Stomach (tissue), 9 donors: ENCODE results near the gene PSTPIP1. TPM values are rescaled to one million over a fixed set of nuclear protein-coding genes. Genes with fewer than 3 reads are reported as not detected.

Source experiments
- DNase-seq, 2 donors: peaks; one replicate each; pipeline versions ENCODE4 v3.0.0 to v3.0.0-alpha.2; 2013 to 2019
- H3K27ac ChIP-seq, 5 donors: fragments of 200-600 bp in 4 of 5; sonication (generic) in 4 of 5; one replicate each; pipeline ENCODE4 v1.5.1; 2013 to 2019; ENCODE audit warnings: mild to moderate bottlenecking in 1 of 5, moderate library complexity in 1 of 5
- H3K27me3 ChIP-seq, 3 donors: fragments of 200-600 bp; sonication (generic); one replicate each; pipeline ENCODE4 v1.5.1; 2017 to 2019; ENCODE audit warnings: mixed run types in 1 of 3
- H3K36me3 ChIP-seq, 4 donors: fragments of 200-600 bp; sonication (generic); 1 replicate in 3 of 4; 2 replicates in 1 of 4; pipeline ENCODE4 v1.5.1; 2016 to 2019
- H3K4me1 ChIP-seq, 4 donors: fragments of 200-600 bp; sonication (generic); one replicate each; pipeline ENCODE4 v1.5.1; 2016 to 2019
- H3K4me3 ChIP-seq, 4 donors: fragments of 200-600 bp; sonication (generic) in 3 of 4; one replicate each; pipeline ENCODE4 v1.5.1; 2016 to 2019; ENCODE audit warnings: mild to moderate bottlenecking in 1 of 4
- H3K9me3 ChIP-seq, 4 donors: fragments of 200-600 bp; sonication (generic); one replicate each; pipeline ENCODE4 v1.5.1; 2016 to 2019
- EP300 ChIP-seq: sonication (generic); formaldehyde crosslinking; IDR thresholded peaks from one replicate; pipeline ENCODE4 v1.6.1; 2017; ENCODE audit warnings: antibody characterized with exemption
- POLR2A ChIP-seq, 4 donors: fragments of 450-650 bp; IDR thresholded peaks; one replicate each; pipeline ENCODE4 v1.6.1; 2016; ENCODE audit warnings: antibody characterized with exemption in 4 of 4, control low read depth in 2 of 4, mild to moderate bottlenecking in 1 of 4, moderate library complexity in 1 of 4
- POLR2AphosphoS5 ChIP-seq, 3 donors: sonication (generic); formaldehyde crosslinking; IDR thresholded peaks; one replicate each; pipeline ENCODE4 v1.6.1; 2016; ENCODE audit warnings: antibody characterized with exemption in 3 of 3
- WGBS, 5 donors: extraction: QIAGEN DNeasy Blood & Tissue Kit in 3 of 5; methylation state at CpG; one replicate each; pipeline versions ENCODE4 v1.1.5 to v1.1.7; 2013 to 2018; 5-methylcytosine and 5-hydroxymethylcytosine counted together
- intact Hi-C: fragments of 100-400 bp; cut with DNase I; formaldehyde crosslinking; loops from one replicate; pipeline ENCODE4 v1.15.1; 2023; ENCODE audit warnings: low total_unique reads
- polyA plus RNA-seq, 3 donors: library from polyadenylated mRNA; stranded (reverse); fragments of 200-250 nt; gene quantifications; one replicate each; pipeline ENCODE4 v1.2.3, GENCODE V29; 2013
- total RNA-seq, 5 donors: library from RNA; depleted of rRNA; stranded (reverse); fragments of >200 nt; gene quantifications; one replicate each; pipeline versions ENCODE4 v1.1.0 to v1.2.3, GENCODE V29; 2014 to 2016
- TF ChIP-seq, protein P1 (sequence below), 7 experiments: fragments of 450-650 bp in 4 of 7; fragments of 200-600 bp in 3 of 7; sonication (generic) in 3 of 7; IDR thresholded peaks; one replicate each; pipeline ENCODE4 v1.5.1; 2016 to 2019; ENCODE audit warnings: antibody characterized with exemption in 7 of 7, control low read depth in 2 of 7, mild to moderate bottlenecking in 1 of 7
- donor health status: healthy with polysubstance abuse.
- donor health status: Bipolar disorder and iron deficiency.
- donor health status: healthy.

Gene PSTPIP1
- total and polyA plus RNA-seq, 8 donors = 0.29 to 75.4 (median 5.4) TPM

DNA sequence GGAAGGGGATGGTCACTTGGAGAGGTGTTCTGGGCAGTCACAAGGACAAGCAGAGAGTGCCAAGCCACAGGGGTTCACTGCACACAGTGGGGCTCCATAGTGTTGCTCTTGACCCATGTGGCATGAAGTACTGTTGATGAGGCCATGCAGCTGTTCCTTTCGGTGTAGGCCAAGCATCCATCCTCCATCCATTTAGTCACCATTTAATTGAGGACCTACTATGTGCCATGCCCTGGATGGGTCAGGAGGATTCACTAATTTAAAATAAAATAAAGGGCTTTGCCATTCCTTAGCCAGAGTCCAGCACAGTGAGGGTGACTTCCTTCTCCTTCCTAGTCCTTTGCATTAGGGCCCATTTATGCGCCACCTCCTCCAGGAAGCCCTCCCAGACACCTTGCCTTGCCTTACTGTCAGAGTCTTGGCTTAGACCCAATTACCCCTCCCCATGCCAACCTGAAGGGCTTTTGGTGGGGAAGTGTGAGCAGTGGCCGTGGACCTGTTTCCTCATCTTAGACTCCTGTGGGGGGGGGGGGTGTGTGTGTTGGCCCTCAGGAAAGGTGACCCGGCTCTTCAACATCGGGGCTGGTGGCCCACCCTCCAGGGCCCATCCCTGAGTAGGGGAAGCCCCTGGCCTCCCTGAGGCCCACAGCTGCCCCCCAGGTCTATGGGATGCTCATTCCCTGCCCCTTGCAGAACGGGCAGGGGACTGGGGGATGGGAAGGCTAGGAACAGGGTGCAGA, 25.6 kb downstream of the PSTPIP1 start:
- no peak for DNase-seq
- no peaks in the 10 kb centered on the region for H3K36me3 ChIP-seq
- TF ChIP-seq, protein P1, sequence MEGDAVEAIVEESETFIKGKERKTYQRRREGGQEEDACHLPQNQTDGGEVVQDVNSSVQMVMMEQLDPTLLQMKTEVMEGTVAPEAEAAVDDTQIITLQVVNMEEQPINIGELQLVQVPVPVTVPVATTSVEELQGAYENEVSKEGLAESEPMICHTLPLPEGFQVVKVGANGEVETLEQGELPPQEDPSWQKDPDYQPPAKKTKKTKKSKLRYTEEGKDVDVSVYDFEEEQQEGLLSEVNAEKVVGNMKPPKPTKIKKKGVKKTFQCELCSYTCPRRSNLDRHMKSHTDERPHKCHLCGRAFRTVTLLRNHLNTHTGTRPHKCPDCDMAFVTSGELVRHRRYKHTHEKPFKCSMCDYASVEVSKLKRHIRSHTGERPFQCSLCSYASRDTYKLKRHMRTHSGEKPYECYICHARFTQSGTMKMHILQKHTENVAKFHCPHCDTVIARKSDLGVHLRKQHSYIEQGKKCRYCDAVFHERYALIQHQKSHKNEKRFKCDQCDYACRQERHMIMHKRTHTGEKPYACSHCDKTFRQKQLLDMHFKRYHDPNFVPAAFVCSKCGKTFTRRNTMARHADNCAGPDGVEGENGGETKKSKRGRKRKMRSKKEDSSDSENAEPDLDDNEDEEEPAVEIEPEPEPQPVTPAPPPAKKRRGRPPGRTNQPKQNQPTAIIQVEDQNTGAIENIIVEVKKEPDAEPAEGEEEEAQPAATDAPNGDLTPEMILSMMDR (IDR thresholded peaks at IDR 0.05) = no peak
- no peak for TF ChIP-seq POLR2AphosphoS5 (IDR thresholded peaks at IDR 0.05)
- TF ChIP-seq POLR2A (IDR thresholded peaks at IDR 0.05) = no peak
- no peak for TF ChIP-seq EP300
- H3K9me3 ChIP-seq = no peaks in the 10 kb centered on the region
- peaks cover 0 to 43% (median 8%) of the 10 kb centered on the region in 4 donors for H3K4me1 ChIP-seq
- WGBS, 5 donors = 80 to 95% (median 91%) methylated on average over 5 to 6 of the region's 6 CpGs
- intact Hi-C loops = no loop called here
- H3K27me3 ChIP-seq = peaks cover 0 to 9% (median 4%) of the 10 kb centered on the region in 3 donors
- H3K27ac ChIP-seq = no peak overlapping the region
- H3K4me3 ChIP-seq = no peak overlapping the region

DNA sequence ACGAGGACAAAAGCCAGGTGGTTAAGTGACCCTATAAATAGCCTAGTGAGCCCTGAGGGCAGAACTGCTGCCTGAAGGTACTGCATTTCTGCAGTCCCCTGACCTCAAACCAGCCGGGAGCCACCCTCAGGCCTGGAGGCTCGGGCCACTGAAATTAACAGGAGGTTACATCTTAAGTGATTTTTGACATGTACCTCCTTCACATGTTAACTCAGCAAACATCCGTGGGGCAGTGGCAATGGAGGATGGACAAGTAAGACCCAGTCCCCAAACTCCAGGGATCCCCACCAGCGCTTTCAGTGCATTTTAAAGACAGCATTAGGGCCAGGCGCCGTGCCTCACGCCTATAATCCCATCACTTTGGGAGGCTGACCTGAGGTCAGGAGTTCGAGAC, 26.2 kb downstream of the PSTPIP1 start:
- TF ChIP-seq EP300 (no peak), POLR2A (IDR thresholded peaks at IDR 0.05) (no peak), POLR2AphosphoS5 (IDR thresholded peaks at IDR 0.05) (no peak)
- TF ChIP-seq, protein P1 (IDR thresholded peaks at IDR 0.05) = no peak
- peaks cover 0 to 9% (median 4%) of the 10 kb centered on the region in 3 donors for H3K27me3 ChIP-seq
- no peak overlapping the region for H3K4me3 ChIP-seq
- no peak overlapping the region for H3K27ac ChIP-seq
- no peaks in the 10 kb centered on the region for H3K9me3 ChIP-seq
- peaks cover 0 to 39% (median 4%) of the 10 kb centered on the region in 4 donors for H3K4me1 ChIP-seq
- no peak for DNase-seq
- intact Hi-C loops = no loop called here
- WGBS, 5 donors = 71 to 94% (median 86%) methylated on average over 9 of the region's 9 CpGs
- peaks cover 0 to 1% (median 0%) of the 10 kb centered on the region in 4 donors for H3K36me3 ChIP-seq

DNA sequence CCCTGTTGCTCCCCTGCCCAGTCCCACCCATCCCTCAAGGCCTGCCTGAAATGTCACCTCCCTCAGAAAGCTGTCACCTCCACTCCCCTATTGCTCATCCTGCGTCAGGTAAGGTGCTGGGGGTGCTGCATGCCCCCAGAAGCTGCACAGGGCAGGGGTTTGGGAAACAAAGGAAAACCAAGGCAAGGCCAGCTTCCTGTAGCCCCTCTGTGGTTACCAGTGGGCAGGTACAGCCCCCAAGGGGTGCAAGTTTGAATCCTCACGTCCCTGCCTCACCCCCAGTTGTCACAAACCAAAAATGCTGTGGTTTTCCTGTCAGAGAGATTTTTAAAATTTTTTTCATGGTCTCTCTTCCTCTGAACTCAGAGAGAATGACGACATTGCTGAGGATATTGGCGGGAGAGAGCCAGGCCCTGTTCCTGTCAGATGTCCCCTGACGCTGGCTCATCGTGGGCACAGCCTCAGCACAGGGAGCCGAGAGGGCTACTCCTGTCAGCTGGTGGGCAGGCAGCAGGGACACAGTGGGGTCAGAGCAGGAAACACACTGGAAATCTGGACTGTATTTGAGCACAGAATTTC, 27.0 kb downstream of the PSTPIP1 start:
- Histone ChIP-seq H3K4me3 (no peak overlapping the region), H3K4me1 (peaks cover 0 to 39% (median 4%) of the 10 kb centered on the region in 4 donors), H3K36me3 (peaks cover 0 to 5% (median 0%) of the 10 kb centered on the region in 4 donors), H3K9me3 (no peaks in the 10 kb centered on the region), H3K27me3 (peaks cover 0 to 9% (median 4%) of the 10 kb centered on the region in 3 donors), H3K27ac (peak overlapping the region in 3 of 5 donors; percentile 20 to 46 (median 25))
- intact Hi-C loops = no loop called here
- peak in 1 of 2 donors; percentile 46 for DNase-seq
- WGBS, 5 donors = 62 to 81% (median 75%) methylated on average over 7 of the region's 7 CpGs
- no peak for TF ChIP-seq EP300

DNA sequence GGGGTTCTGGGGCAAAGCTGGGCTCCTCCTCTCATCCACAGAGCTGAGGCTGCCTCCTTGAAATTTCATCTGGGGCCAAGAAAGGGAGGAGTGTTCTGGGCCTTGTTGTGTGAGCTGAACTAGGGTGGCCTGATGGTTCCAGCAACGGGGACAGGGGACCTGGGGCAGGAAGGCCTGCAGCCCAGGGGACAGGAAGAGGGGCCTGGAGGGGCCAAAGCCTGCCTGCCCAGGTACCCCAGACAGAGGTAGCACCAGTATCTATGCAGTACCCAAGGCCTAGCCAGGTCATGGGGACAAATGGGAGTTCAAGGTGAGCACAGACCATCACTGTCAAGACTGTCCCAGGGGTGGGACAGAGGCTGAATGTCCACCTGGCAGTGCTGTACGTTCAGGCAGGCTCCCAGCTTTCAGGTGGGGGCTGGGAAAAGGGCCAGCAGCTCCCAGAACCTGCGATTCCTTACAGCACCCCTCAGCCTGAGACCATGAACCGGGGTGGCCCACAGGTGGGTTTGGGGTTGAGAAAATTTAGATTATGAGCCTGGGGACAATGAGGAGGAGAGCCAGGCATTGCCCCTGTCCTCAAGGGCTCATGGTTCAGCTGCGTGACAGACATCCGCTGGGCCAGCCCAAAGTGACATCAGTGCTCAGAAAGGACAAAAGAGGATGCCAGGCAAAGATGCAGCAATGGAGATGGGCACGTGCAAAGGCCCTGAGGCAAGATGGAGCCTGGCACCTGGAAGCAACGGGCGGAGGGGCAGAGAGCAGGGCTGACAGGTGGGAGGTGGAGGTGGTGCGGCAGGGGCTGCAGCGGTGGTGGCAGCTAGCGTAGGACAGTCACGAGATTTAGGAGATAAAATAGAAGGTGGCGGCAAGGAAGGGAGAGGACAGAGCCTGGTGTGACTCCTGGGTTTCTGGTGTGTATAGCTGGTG, 28.0 kb downstream of the PSTPIP1 start:
- Histone ChIP-seq H3K36me3 (peaks cover 0 to 9% (median 0%) of the 10 kb centered on the region in 4 donors), H3K4me1 (peaks cover 0 to 35% (median 8%) of the 10 kb centered on the region in 4 donors), H3K27me3 (peaks cover 0 to 12% (median 4%) of the 10 kb centered on the region in 3 donors), H3K27ac (peak overlapping the region in 3 of 5 donors; percentile 20 to 46 (median 25)), H3K4me3 (no peak overlapping the region), H3K9me3 (no peaks in the 10 kb centered on the region)
- TF ChIP-seq POLR2AphosphoS5 (IDR thresholded peaks at IDR 0.05) (no peak), POLR2A (IDR thresholded peaks at IDR 0.05) (no peak), EP300 (no peak)
- TF ChIP-seq, protein P1 (IDR thresholded peaks at IDR 0.05) = no peak
- no peak for DNase-seq
- 86 to 91% (median 88%) methylated on average over 14 of the region's 14 CpGs for WGBS, 5 donors
- intact Hi-C loops = no loop called here
